ENCODE results near the gene SP140L.
"Not testable (repeated sequence)": the region's sequence is repeated elsewhere in the genome, so short reads cannot be mapped to it uniquely, and the experiment has no call there.

The SP140L gene

GRCh38 chr2:230323385-230324106 is 3.4 kb upstream of the SP140L start:
- no peak for DNase-seq (ENCODE audit: low spot score)

GRCh38 chr2:230324503-230324902 is 2.5 kb upstream of the SP140L start:
- no peak for DNase-seq (ENCODE audit: low spot score)

GRCh38 chr2:230325316-230326243 is 1.4 kb upstream of the SP140L start:
- no peak for DNase-seq (ENCODE audit: low spot score)

GRCh38 chr2:230327418-230328154 is 593 bp downstream of the SP140L start:
- no peak for DNase-seq (ENCODE audit: low spot score)

- DNase-seq (ENCODE audit: low spot score) = no peak
These were observed 1.1 kb downstream of the SP140L start for GRCh38 chr2:230328155-230328458.

- no peak for DNase-seq (ENCODE audit: low spot score)
These were observed 3.1 kb downstream of the SP140L start for GRCh38 chr2:230329946-230330605.

- no peak for DNase-seq (ENCODE audit: low spot score)
These were observed 3.7 kb downstream of the SP140L start for GRCh38 chr2:230330725-230331124.

- DNase-seq (ENCODE audit: low spot score) = no peak
These were observed 8.5 kb downstream of the SP140L start for GRCh38 chr2:230335461-230335863.

- DNase-seq (ENCODE audit: low spot score) = no peak
These were observed 9.0 kb downstream of the SP140L start for GRCh38 chr2:230335864-230336506.

GRCh38 chr2:230341936-230342528 is 15.0 kb downstream of the SP140L start:
- not testable (repeated sequence) for DNase-seq (ENCODE audit: low spot score)

GRCh38 chr2:230343041-230343624 is 16.1 kb downstream of the SP140L start:
- DNase-seq (ENCODE audit: low spot score) = not testable (repeated sequence)

- DNase-seq (ENCODE audit: low spot score) = no peak
These were observed 16.8 kb downstream of the SP140L start for GRCh38 chr2:230343747-230344146.

- no peak for DNase-seq (ENCODE audit: low spot score)
These were observed 19.5 kb downstream of the SP140L start for GRCh38 chr2:230346465-230346864.

GRCh38 chr2:230346921-230347533 is 20.0 kb downstream of the SP140L start:
- no peak for DNase-seq (ENCODE audit: low spot score)

GRCh38 chr2:230347659-230348305 is 20.8 kb downstream of the SP140L start:
- DNase-seq (ENCODE audit: low spot score) = no peak

GRCh38 chr2:230348787-230349186 is 21.8 kb downstream of the SP140L start:
- DNase-seq (ENCODE audit: low spot score) = no peak

GRCh38 chr2:230356084-230356483 is 29.1 kb downstream of the SP140L start:
- DNase-seq (ENCODE audit: low spot score) = no peak

- DNase-seq (ENCODE audit: low spot score) = no peak
These were observed 31.3 kb downstream of the SP140L start for GRCh38 chr2:230358305-230358704.

GRCh38 chr2:230360028-230360427 is 33.0 kb downstream of the SP140L start:
- DNase-seq (ENCODE audit: low spot score) = no peak
